ENCODE results near the gene PGM5.

PGM5 gene

GRCh38 chr9:68540712-68541535 is 184.5 kb downstream of the PGM5 start, which contains the start of gene TMEM252:
Gene TMEM252, minus strand, starts transcription at chr9:68540883. Its CDS starts 69 bp downstream, at chr9:68540814.
- TF ChIP-seq GATA3 (IDR thresholded peaks at IDR 0.05; ENCODE audit: low read depth, low read length), result no peak
- no peak for TF ChIP-seq GATA2 (IDR thresholded peaks at IDR 0.05; ENCODE audit: low read depth, low read length)

- TF ChIP-seq GATA3 (IDR thresholded peaks at IDR 0.05; ENCODE audit: low read depth, low read length) (no peak), GATA2 (IDR thresholded peaks at IDR 0.05; ENCODE audit: low read depth, low read length) (no peak)
These were observed 185.2 kb downstream of the PGM5 start for GRCh38 chr9:68541568-68541967.

GRCh38 chr9:68545033-68545705 is 188.8 kb downstream of the PGM5 start:
- TF ChIP-seq GATA3 (IDR thresholded peaks at IDR 0.05; ENCODE audit: low read depth, low read length), result no peak
- no peak for TF ChIP-seq GATA2 (IDR thresholded peaks at IDR 0.05; ENCODE audit: low read depth, low read length)

- TF ChIP-seq GATA2 (IDR thresholded peaks at IDR 0.05; ENCODE audit: low read depth, low read length), result no peak
- TF ChIP-seq GATA3 (IDR thresholded peaks at IDR 0.05; ENCODE audit: low read depth, low read length), result no peak
These were observed 190.4 kb downstream of the PGM5 start for GRCh38 chr9:68546596-68547390.

- TF ChIP-seq GATA2 (IDR thresholded peaks at IDR 0.05; ENCODE audit: low read depth, low read length) (no peak), GATA3 (IDR thresholded peaks at IDR 0.05; ENCODE audit: low read depth, low read length) (no peak)
These were observed 191.0 kb downstream of the PGM5 start for GRCh38 chr9:68547417-68547816.

GRCh38 chr9:68548241-68548640 is 191.8 kb downstream of the PGM5 start:
- TF ChIP-seq GATA3 (IDR thresholded peaks at IDR 0.05; ENCODE audit: low read depth, low read length) (no peak), GATA2 (IDR thresholded peaks at IDR 0.05; ENCODE audit: low read depth, low read length) (no peak)

- TF ChIP-seq GATA2 (IDR thresholded peaks at IDR 0.05; ENCODE audit: low read depth, low read length) (no peak), GATA3 (IDR thresholded peaks at IDR 0.05; ENCODE audit: low read depth, low read length) (no peak)
These were observed 194.8 kb downstream of the PGM5 start for GRCh38 chr9:68551191-68551590.

GRCh38 chr9:68552700-68553476 is 196.5 kb downstream of the PGM5 start:
- TF ChIP-seq GATA2 (IDR thresholded peaks at IDR 0.05; ENCODE audit: low read depth, low read length), result no peak

GRCh38 chr9:68555437-68556150 is 199.2 kb downstream of the PGM5 start:
- TF ChIP-seq GATA2 (IDR thresholded peaks at IDR 0.05; ENCODE audit: low read depth, low read length) (no peak), GATA3 (IDR thresholded peaks at IDR 0.05; ENCODE audit: low read depth, low read length) (no peak)

GRCh38 chr9:68558545-68558944 is 202.1 kb downstream of the PGM5 start:
- TF ChIP-seq GATA2 (IDR thresholded peaks at IDR 0.05; ENCODE audit: low read depth, low read length), result no peak
- TF ChIP-seq GATA3 (IDR thresholded peaks at IDR 0.05; ENCODE audit: low read depth, low read length), result no peak

- TF ChIP-seq GATA3 (IDR thresholded peaks at IDR 0.05; ENCODE audit: low read depth, low read length), result no peak
- no peak for TF ChIP-seq GATA2 (IDR thresholded peaks at IDR 0.05; ENCODE audit: low read depth, low read length)
These were observed 203.8 kb downstream of the PGM5 start for GRCh38 chr9:68560071-68560844.

GRCh38 chr9:68562461-68562860 is 206.1 kb downstream of the PGM5 start:
- no peak for TF ChIP-seq GATA2 (IDR thresholded peaks at IDR 0.05; ENCODE audit: low read depth, low read length)
- no peak for TF ChIP-seq GATA3 (IDR thresholded peaks at IDR 0.05; ENCODE audit: low read depth, low read length)
